SK-N-SH (cell line): Measurements from ENCODE around the gene RNF217. TPM values are rescaled to one million over a fixed set of nuclear protein-coding genes. Genes with fewer than 3 reads are reported as not detected.

Experiments used
- CTCF ChIA-PET: fragments of 300-600, 350-600 bp; formaldehyde crosslinking; extraction: SDS; loops from one replicate; lab custom pipeline; 2021; lab: Yijun Ruan, JAX
- POLR2A ChIA-PET: fragments of 350-600 bp; sonication (Branson Sonifier 250); formaldehyde crosslinking; extraction: SDS; loops from one replicate; lab custom pipeline; 2020; ENCODE audit warnings: antibody characterized with exemption, inconsistent platforms; lab: Yijun Ruan, JAX
- DNase-seq: peaks from one replicate; pipeline ENCODE4 v3.0.0; 2012
- H2AFZ ChIP-seq: fragments of 200-600 bp; sonication (generic); 2 replicates; pipeline ENCODE4 v1.8.1; 2016; ENCODE audit warnings: antibody characterized with exemption, mild to moderate bottlenecking, low read depth
- H3F3A ChIP-seq: fragments of 200-600 bp; sonication (generic); replicated peaks from 2 replicates; pipeline ENCODE3; 2016; ENCODE audit warnings: antibody characterized with exemption, mild to moderate bottlenecking; ENCODE audit not compliant: insufficient read depth
- H3K27ac ChIP-seq, 2 experiments: fragments of 200-500 bp in 1 of 2; fragments of 200-600 bp in 1 of 2; sonication (Bioruptor generic) in 1 of 2; sonication (generic), shearing (Covaris generic) in 1 of 2; 2 replicates each; pipeline versions ENCODE4 v1.5.1 to v1.6.1; 2014 to 2016; ENCODE audit warnings: low read depth in 2 of 2, inconsistent platforms in 1 of 2, low read length in 1 of 2, mild to moderate bottlenecking in 1 of 2, mixed read lengths in 1 of 2
- H3K27me3 ChIP-seq: fragments of 200-600 bp; sonication (generic), shearing (Covaris generic); 2 replicates; pipeline ENCODE4 v1.6.1; 2016; ENCODE audit warnings: mixed run types; ENCODE audit not compliant: insufficient read depth
- H3K36me3 ChIP-seq, 2 experiments: fragments of 200-500 bp in 1 of 2; fragments of 200-600 bp in 1 of 2; sonication (Bioruptor generic) in 1 of 2; sonication (generic) in 1 of 2; replicated peaks in 1 of 2; 2 replicates each; pipeline versions ENCODE3 to v1.5.1; 2014 to 2016; ENCODE audit warnings: low read length in 1 of 2, mild to moderate bottlenecking in 1 of 2; ENCODE audit not compliant: insufficient read depth in 2 of 2, control insufficient read depth in 1 of 2
- H3K4me1 ChIP-seq, 2 experiments: fragments of 200-500 bp in 1 of 2; fragments of 200-600 bp in 1 of 2; sonication (Bioruptor generic) in 1 of 2; sonication (generic), shearing (Covaris generic) in 1 of 2; 2 replicates each; pipeline versions ENCODE4 v1.5.1 to v1.6.1; 2014 to 2016; ENCODE audit warnings: low read depth in 1 of 2, low read length in 1 of 2, mixed run types in 1 of 2; ENCODE audit not compliant: insufficient read depth in 2 of 2, control insufficient read depth in 1 of 2
- H3K4me2 ChIP-seq: fragments of 200-600 bp; sonication (generic), shearing (Covaris generic); 2 replicates; pipeline ENCODE4 v1.6.1; 2017; ENCODE audit warnings: mixed run types
- H3K4me3 ChIP-seq, 2 experiments: fragments of 200-500 bp in 1 of 2; fragments of 200-600 bp in 1 of 2; sonication (Bioruptor generic) in 1 of 2; sonication (generic), shearing (Covaris generic) in 1 of 2; 2 replicates each; pipeline versions ENCODE4 v1.5.1 to v1.8.1; 2014 to 2016; ENCODE audit warnings: low read depth in 2 of 2, inconsistent platforms in 1 of 2, low read length in 1 of 2, mild to moderate bottlenecking in 1 of 2, mixed read lengths in 1 of 2, moderate library complexity in 1 of 2
- H3K79me2 ChIP-seq: fragments of 200-600 bp; sonication (generic); 2 replicates; pipeline ENCODE4 v1.8.1; 2017; ENCODE audit warnings: mild to moderate bottlenecking; ENCODE audit not compliant: insufficient read depth
- H3K9ac ChIP-seq: fragments of 200-600 bp; sonication (generic); 2 replicates; pipeline ENCODE4 v1.6.1; 2017; ENCODE audit warnings: mixed run types
- H3K9me2 ChIP-seq: fragments of 200-600 bp; sonication (generic); 2 replicates; pipeline ENCODE4 v1.6.1; 2017; ENCODE audit warnings: mixed run types
- H3K9me3 ChIP-seq: fragments of 200-600 bp; sonication (generic); 2 replicates; pipeline ENCODE4 v1.6.1; 2017; ENCODE audit warnings: mixed run types, mild to moderate bottlenecking, moderate library complexity
- H4K20me1 ChIP-seq: fragments of 200-600 bp; sonication (generic); 2 replicates; pipeline ENCODE4 v1.6.1; 2017; ENCODE audit warnings: mild to moderate bottlenecking, mixed run types; ENCODE audit not compliant: insufficient read depth
- EP300 ChIP-seq, 2 experiments: IDR thresholded peaks; 2 replicates each; pipeline versions ENCODE4 v1.4.0 to v1.6.1; 2012; ENCODE audit warnings: borderline replicate concordance in 1 of 2, low read depth in 1 of 2, low read length in 1 of 2
- EZH2phosphoT487 ChIP-seq: fragments of 200-600 bp; sonication (generic); IDR thresholded peaks from 2 replicates; pipeline ENCODE4 v1.6.1; 2017; ENCODE audit warnings: low read depth, mixed run types, mild to moderate bottlenecking, antibody characterized with exemption, moderate library complexity, borderline replicate concordance
- FOSL2 ChIP-seq: IDR thresholded peaks from 2 replicates; pipeline ENCODE4 v1.4.0; 2012; ENCODE audit warnings: low read depth, mild to moderate bottlenecking, moderate library complexity, borderline replicate concordance
- GATA2 ChIP-seq: sonication (generic); formaldehyde crosslinking; IDR thresholded peaks from 2 replicates; pipeline ENCODE4 v1.5.0; 2020; ENCODE audit warnings: mild to moderate bottlenecking, missing genetic modification reagents
- JUND ChIP-seq: IDR thresholded peaks from 2 replicates; pipeline ENCODE4 v1.4.0; 2012
- NFIC ChIP-seq: IDR thresholded peaks from 2 replicates; pipeline ENCODE4 v1.4.0; 2012; ENCODE audit warnings: borderline replicate concordance
- PBX3 ChIP-seq: IDR thresholded peaks from 2 replicates; pipeline ENCODE4; 2012
- RFX5 ChIP-seq: IDR thresholded peaks from 2 replicates; pipeline ENCODE4 v1.6.1; 2012; ENCODE audit warnings: mild to moderate bottlenecking, improper control_type of control experiment, low read length
- RXRA ChIP-seq: IDR thresholded peaks from 2 replicates; pipeline ENCODE4 v1.4.0; 2012; ENCODE audit warnings: low read depth, mild to moderate bottlenecking, borderline replicate concordance
- SMC3 ChIP-seq: IDR thresholded peaks from 2 replicates; pipeline ENCODE4 v1.6.1; 2012; ENCODE audit warnings: low read depth, low read length, improper control_type of control experiment
- TEAD4 ChIP-seq: IDR thresholded peaks from 2 replicates; pipeline ENCODE4 v1.4.0; 2012; ENCODE audit warnings: mild to moderate bottlenecking, borderline replicate concordance; ENCODE audit not compliant: insufficient read depth
- USF1 ChIP-seq: IDR thresholded peaks from 2 replicates; pipeline ENCODE4 v1.4.0; 2012; ENCODE audit warnings: low read depth, borderline replicate concordance
- YY1 ChIP-seq: IDR thresholded peaks from 2 replicates; pipeline ENCODE4 v1.4.0; 2012; ENCODE audit warnings: low read depth, mild to moderate bottlenecking
- ZBTB33 ChIP-seq: IDR thresholded peaks from 2 replicates; pipeline ENCODE4 v1.4.0; 2012; ENCODE audit warnings: low read depth, borderline replicate concordance
- WGBS: methylation state at CpG from one replicate; pipeline ENCODE4 v1.1.6; 2017; ENCODE audit warnings: low lambda C conversion rate; 5-methylcytosine and 5-hydroxymethylcytosine counted together
- polyA plus RNA-seq, 3 experiments: library from polyadenylated mRNA; depleted of rRNA; stranded (reverse); fragments of >200 nt; gene quantifications; 2 replicates each; pipeline ENCODE4 v1.2.3, GENCODE V29; 2012

The RNF217 gene
- polyA plus RNA-seq, 1 of the 3 experiments (the other 2 are of a cell fraction), result 0.28 TPM

- no peak for TF ChIP-seq ZBTB33
These were observed 65.0 kb downstream of the RNF217 start (continued) for GRCh38 chr6:125027287-125027686.

- Histone ChIP-seq H3K27me3 (no peaks in the 10 kb centered on the region), H3K36me3 (no peaks in the 10 kb centered on the region), H3K27ac (no peak overlapping the region), H3K4me3 (no peak overlapping the region), H4K20me1 (no peaks in the 10 kb centered on the region), H3K9me3 (no peaks in the 10 kb centered on the region), H2AFZ (no peak overlapping the region), H3K4me2 (no peak overlapping the region), H3K9ac (no peak overlapping the region), H3K9me2 (no peaks in the 10 kb centered on the region), H3K79me2 (no peaks in the 10 kb centered on the region), H3F3A (no peaks in the 10 kb centered on the region), H3K4me1 (no peaks in the 10 kb centered on the region)
- DNase-seq, result no peak
- TF ChIP-seq USF1 (no peak), JUND (no peak), RFX5 (no peak), RXRA (no peak), GATA2 (CRISPR knock-in tag) (no peak), SMC3 (no peak), PBX3 (no peak), EZH2phosphoT487 (no peak), ZBTB33 (no peak), EP300 (IDR thresholded peaks at IDR 0.05; ENCODE audit: borderline replicate concordance in 1 of 2, low read depth in 1 of 2, low read length in 1 of 2) (no peak), NFIC (no peak), FOSL2 (no peak), TEAD4 (no peak), YY1 (no peak)
- ChIA-PET CTCF (no interaction called here), POLR2A (no interaction called here)
- WGBS, result 36% methylated on average over 5 of the region's 6 CpGs
These were observed 68.7 kb downstream of the RNF217 start for GRCh38 chr6:125030969-125031368.
